T-helper 1 cell (primary cell): ENCODE results near the gene DSCAML1.
A peak's percentile ranks its signal among the peaks of the same experiment; 100 is the strongest.

Experiments
- DNase-seq, 5 donors: peaks; one replicate each; pipeline ENCODE4 v3.0.0-alpha.2; 2012 to 2020

DSCAML1 gene

DNA sequence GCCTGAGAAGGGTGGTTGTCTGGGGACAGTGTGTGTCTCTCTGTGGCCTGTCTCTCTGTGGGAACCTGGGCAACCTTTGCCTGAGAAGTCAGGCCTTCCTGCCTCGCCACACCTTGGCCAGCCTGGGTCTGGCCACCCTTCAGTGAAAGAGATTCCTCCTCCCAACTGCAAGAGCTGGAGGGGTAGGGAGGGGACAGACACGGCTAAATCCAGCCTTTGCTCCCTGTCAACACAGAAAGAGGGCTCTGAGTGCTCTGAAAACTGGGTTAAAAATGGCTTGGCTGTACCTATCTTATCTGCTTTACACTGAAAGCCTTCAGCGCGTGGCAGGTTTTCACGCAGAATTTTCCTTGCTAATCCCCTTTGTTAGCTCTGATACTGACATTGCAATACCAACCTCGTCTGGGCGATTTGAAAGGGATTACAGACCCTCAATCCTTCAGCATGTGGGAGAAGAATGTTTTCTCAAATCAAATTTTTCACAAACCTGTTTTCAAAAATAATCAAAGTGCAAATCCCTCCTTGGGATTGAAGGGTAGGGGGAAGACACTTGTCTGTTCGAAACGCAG, 163.7 kb downstream of the DSCAML1 start:
- DNase-seq, result no peak

GRCh38 chr11:117632306-117632705, 164.7 kb downstream of the DSCAML1 start:
- no peak for DNase-seq

DNA sequence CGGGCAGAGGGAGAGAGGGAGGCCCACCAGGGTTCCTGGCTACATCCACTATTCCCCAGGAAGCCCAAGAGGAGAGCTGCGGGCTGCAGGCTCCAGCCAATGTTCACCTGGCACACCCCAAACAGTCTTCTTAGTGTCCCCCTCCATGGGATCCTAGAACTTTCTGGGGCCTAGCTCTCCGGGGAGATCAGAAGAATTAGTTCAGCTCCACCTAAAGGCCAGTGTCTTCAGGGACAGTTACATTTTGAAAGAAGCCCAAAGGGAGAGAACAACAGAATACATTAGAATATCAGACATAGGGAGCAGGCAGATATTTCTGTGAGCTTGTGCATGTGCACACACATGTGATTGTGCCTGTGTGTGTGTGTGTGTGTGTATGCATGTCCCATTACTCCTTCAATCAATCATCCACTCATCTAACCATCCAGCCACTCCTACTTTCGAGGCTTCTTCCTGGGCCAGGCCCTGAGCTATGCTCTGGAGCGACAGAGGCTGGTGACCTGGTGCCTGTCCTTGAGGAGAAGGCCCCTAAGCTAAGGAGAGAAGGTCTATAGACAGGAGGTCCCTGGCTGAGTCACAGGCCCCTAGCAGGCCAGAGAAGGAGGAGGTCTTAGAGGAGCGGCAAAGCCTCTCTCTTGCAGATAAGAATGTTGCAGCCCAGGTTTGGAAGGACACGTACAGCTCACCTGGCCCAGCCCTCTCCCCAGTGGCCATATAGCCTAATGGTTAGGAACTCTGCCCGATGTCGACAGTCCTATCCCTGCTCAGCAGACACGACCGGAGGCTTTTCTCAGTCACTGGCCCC, 165.5 kb downstream of the DSCAML1 start:
- DNase-seq, result no peak

DNA sequence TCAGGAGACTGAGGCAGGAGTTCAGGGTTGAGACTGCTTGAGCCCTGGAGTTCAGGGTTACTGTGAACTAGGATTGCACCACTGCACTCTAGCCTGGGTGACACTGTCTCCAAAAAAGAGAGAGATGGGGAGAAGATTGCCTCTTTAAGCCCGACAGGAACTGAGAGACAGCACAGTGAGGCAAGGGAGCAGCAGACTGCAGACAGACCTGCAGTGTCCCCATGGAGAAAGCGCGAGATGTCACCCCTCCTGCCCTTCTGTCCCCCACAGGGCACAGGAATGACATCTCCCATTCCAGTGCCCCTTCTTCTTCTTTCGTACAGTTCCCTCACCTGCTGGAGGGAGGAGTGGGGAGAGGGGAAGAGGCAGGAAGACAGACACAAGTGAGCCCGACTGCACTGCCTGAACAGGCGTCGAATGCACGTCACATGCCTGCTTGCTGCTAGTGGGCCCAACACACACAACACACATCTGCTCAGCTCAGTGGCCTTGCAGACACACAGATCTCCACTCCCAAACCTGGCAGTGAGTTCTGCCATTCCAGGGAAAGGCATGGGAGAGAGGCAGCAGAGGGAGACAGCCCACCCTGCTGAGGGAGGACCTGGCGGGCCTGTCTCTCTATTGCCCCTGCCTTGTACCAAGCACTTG, 167.0 kb downstream of the DSCAML1 start:
- DNase-seq, result no peak

GRCh38 chr11:117629146-117629545, 167.9 kb downstream of the DSCAML1 start:
- no peak for DNase-seq

DNA sequence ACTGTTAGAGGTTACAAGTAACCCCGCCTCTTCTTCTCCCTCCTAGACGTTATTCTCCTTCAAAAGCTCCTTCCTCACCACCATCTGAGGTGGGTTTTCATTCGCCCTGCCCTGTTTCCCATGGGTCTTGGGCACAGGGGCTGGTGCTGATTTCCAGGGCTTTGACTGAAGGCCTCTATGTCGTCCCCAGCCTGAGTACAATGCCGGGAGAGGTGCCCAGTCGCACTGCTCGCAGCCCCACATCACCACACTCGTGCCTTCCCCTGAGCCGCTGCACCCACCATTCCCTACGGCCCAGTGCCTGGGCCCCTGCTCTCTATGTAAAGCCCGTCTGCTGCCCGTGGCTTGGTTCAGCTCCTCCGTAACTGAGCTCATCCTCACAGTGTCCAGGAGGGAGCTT, 169.8 kb downstream of the DSCAML1 start:
- DNase-seq, result no peak

DNA sequence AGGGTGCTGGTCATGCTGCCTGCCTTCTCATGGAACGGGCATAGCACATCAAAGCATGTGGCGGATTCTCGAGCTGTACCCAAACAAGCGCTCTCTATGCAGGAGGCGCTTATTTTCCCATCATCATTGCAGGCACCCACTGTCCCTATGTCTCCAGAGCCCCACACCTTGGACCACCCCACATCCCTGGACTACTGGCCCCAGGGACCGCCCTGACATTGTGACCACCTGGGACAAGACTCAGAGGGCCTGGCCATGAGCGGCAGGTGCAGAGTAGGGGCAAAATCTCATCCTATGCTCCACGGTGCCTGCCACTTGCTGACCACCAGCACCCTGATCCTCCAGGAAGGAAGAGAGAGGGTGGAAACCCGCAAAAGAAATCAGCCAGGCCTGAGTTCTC, 170.4 kb downstream of the DSCAML1 start:
- DNase-seq, result no peak

- DNase-seq, result no peak
Observed at GRCh38 chr11:117625237-117625636, 171.8 kb downstream of the DSCAML1 start.

- DNase-seq, result no peak
Observed at GRCh38 chr11:117623831-117624271, 173.2 kb downstream of the DSCAML1 start.

- peak in 1 of 5 donors; percentile 20 for DNase-seq
Observed at GRCh38 chr11:117621226-117621625, 175.8 kb downstream of the DSCAML1 start.

- no peak for DNase-seq
Observed at GRCh38 chr11:117620659-117621058, 176.4 kb downstream of the DSCAML1 start.

GRCh38 chr11:117620086-117620485, 176.9 kb downstream of the DSCAML1 start:
- no peak for DNase-seq

DNA sequence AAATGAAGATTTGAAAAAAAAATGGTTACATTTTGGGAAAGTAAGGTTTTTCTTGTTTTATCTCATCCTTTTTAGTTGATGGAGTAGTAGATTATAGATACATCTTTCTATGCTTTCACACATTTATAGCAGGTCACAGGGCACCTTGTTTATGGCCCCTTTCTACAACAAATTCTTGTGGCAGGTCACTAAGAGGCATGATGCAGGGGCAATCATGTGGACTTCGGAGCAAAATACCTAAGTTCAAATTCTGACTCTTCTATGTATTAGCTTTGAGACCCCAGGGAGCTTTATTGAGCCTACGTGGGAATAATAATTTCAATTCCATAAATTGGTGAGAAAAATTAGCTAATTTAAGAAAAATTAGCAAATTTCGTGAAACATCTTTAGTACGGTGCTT, 177.4 kb downstream of the DSCAML1 start:
- no peak for DNase-seq

DNA sequence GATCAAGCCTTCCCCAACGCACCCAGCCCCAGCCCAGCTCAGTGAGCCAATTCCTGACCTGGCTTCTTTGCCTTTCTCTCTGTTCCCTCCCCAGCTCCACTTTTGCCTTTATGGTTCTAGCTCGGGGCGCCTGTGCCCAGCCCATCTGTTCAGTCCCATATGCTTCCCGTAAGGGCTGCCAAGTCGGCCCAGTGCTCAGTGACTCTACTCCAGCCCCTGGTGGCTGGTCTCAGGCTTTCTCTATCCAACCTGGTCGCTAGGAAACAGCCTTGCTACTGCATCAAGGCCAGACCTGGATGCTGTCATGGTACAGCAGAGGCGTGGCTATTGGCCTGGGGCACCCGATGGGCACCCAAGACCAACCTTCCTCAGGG, 178.0 kb downstream of the DSCAML1 start:
- DNase-seq, result no peak

- DNase-seq, result no peak
Observed at GRCh38 chr11:117618302-117618981, 178.6 kb downstream of the DSCAML1 start.

GRCh38 chr11:117616979-117617378, 180.0 kb downstream of the DSCAML1 start:
- no peak for DNase-seq

GRCh38 chr11:117614728-117615127, 182.3 kb downstream of the DSCAML1 start:
- DNase-seq, result no peak

GRCh38 chr11:117613521-117613920, 183.5 kb downstream of the DSCAML1 start:
- DNase-seq, result no peak

- DNase-seq, result no peak
Observed at GRCh38 chr11:117612177-117612576, 184.8 kb downstream of the DSCAML1 start.

- DNase-seq, result no peak
Observed at GRCh38 chr11:117610901-117611300, 186.1 kb downstream of the DSCAML1 start.

- peak in 1 of 5 donors; percentile 50 for DNase-seq
Observed at GRCh38 chr11:117610045-117610444, 187.0 kb downstream of the DSCAML1 start.

GRCh38 chr11:117607449-117607848, 189.6 kb downstream of the DSCAML1 start:
- no peak for DNase-seq

GRCh38 chr11:117606790-117607189, 190.2 kb downstream of the DSCAML1 start:
- DNase-seq, result peak in 1 of 5 donors; percentile 16
